ENCODE results near the gene PPP1R11.

The PPP1R11 gene

DNA sequence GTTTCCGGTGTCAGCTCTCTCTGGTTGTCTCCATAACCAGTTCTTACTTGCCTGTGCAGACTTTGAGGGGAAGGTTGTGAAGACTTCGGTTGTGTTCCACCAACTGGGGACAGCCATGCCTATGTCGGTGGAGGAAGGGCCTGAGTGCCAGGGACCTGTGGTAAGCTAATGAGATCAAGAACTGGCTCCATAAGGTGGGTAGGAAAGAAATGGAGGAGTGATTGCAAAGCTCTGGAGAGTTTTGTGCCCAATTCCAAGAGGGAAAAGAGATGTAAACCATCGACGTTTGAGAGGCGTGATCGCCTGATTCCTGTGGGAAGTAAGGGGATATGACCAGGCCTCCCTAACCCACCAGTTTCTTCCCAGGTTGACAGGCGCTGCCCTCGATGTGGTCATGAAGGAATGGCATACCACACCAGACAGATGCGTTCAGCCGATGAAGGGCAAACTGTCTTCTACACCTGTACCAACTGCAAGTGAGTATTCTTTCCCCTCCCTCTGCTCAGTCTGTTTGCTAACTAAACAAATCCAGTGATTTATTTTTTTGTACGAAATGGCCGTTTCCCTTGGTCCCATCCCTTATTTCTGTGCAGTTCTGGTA is 5.0 kb upstream of the PPP1R11 start:
- DNase-seq (ENCODE audit: low read depth): peak; percentile 23

- DNase-seq (ENCODE audit: low read depth): no peak
These were observed 4.4 kb upstream of the PPP1R11 start for GRCh38 chr6:30062471-30063178.

GRCh38 chr6:30063315-30063714 is 3.7 kb upstream of the PPP1R11 start:
- DNase-seq (ENCODE audit: low read depth): no peak

DNA sequence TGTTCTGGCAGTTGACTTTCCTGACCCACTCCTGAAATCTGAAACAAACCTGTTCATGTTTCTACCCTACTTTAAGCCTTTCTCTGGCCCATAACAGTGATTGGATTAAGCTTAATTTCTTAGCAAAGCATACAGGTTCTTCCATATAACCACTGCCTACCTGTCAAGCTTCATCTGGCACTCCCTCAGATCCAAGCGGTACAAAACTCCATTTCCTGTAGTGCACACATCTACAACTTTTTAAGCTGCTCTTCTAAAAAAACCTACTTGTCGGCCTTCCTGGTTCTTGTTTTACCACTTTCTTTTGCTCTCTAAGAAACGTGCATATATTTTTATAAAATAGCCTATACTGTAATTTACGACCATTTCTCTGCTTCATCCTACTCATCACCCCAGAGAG is 916 bp upstream of the PPP1R11 start:
- DNase-seq (ENCODE audit: low read depth): no peak

DNA sequence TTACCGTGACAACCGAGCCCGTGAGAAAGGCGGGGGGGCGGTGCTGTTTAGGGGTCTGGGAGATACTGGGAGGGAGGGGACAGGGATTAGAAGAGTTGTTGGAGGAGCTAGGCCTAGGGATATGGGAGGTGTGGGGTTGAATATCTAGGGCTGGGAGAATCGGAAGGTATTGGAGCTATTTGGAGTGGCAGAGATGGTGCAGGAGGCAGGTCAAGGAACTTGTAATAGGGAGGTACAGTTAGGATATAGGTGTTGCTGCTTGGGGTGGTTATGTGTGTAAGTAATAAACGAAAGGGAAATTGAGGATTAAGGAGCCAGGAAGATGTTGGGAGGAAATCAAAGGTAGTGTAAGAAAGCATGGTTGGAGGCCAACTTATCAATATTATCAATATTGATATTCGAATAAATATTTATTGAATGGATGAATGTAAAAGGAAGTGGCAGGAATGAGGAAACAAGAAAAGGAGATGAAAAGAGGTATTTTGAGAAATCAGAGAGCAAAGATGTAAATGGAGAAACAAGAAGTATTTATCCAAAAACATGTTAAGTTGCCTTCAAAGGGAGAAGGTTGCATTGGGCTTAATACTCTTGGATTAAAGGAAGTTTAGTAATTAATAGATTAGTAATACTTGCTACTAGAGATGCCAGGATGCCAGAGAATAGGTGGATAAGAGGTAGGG is 602 bp downstream of the PPP1R11 start:
- DNase-seq (ENCODE audit: low read depth): no peak

- DNase-seq (ENCODE audit: low read depth): no peak
These were observed 4.3 kb downstream of the PPP1R11 start for GRCh38 chr6:30071081-30071818.

GRCh38 chr6:30071858-30072257 is 4.9 kb downstream of the PPP1R11 start:
- no peak for DNase-seq (ENCODE audit: low read depth)

- no peak for DNase-seq (ENCODE audit: low read depth)
These were observed 6.7 kb downstream of the PPP1R11 start for GRCh38 chr6:30073489-30074235.

DNA sequence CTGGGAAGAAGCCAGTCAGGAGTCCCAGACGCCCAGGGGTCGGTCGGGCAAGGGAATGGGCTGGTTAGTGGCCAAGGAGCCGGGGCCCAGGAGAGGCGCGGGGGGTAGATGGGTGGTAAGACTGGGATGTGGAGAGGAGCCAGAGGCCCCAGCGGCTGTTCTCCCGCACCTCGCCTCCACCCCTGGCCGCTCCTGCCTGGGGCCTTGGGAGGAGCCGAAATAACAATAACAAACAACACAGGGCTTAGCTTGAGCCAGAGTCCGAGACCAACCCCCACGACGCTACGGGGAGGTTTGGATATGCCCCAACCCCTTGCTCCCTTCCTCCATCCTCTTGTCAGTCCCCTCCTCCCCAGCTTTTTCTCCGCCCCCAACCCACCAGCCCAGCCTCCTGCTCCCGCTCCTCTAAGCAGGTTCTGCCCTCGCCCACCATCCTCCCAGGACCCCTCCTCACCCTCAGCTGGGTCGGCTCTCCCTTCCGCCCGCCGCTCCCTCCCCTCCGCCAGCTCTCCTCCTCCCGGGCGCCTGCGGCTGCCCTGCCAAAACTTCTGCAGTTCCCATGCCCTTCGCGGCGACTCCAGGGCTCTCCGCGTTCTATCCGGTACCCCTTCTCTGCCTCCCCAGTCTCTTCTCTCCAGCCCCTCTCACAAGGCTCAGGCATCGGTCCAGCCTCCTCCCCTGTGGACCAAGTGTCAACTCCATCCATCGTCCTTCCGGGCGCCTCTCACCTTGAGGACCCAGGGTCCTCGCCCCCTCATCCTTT is 7.5 kb downstream of the PPP1R11 start:
- DNase-seq (ENCODE audit: low read depth): no peak

- DNase-seq (ENCODE audit: low read depth): no peak
These were observed 8.2 kb downstream of the PPP1R11 start, which contains the start of gene RNF39 for GRCh38 chr6:30075094-30075789. TSS of gene RNF39 (minus strand) at chr6:30075769. CDS start at chr6:30075585, 184 bp downstream.

GRCh38 chr6:30075790-30076732 is 9.1 kb downstream of the PPP1R11 start:
- DNase-seq (ENCODE audit: low read depth): no peak

- DNase-seq (ENCODE audit: low read depth): no peak
These were observed 10.2 kb downstream of the PPP1R11 start for GRCh38 chr6:30077218-30077617.

DNA sequence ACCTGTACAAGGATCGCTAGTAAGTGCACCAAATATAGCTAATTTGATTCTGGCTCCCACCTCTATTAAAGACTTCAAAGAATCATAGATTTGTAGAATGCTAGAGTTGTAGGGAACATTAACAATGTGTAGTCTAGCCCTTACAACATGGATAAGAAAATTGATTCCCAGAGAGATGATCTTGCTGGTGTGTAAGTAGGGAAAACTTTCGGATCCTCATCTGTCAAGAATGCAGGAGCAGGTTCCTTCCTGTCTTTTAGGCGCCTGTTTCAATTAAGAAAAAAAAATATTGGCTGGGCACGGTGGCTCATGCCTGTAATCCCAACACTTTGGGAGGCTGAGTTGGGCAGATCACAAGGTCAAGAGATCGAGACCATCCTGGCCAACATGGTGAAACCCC is 20.9 kb downstream of the PPP1R11 start:
- no peak for DNase-seq (ENCODE audit: low read depth)

DNA sequence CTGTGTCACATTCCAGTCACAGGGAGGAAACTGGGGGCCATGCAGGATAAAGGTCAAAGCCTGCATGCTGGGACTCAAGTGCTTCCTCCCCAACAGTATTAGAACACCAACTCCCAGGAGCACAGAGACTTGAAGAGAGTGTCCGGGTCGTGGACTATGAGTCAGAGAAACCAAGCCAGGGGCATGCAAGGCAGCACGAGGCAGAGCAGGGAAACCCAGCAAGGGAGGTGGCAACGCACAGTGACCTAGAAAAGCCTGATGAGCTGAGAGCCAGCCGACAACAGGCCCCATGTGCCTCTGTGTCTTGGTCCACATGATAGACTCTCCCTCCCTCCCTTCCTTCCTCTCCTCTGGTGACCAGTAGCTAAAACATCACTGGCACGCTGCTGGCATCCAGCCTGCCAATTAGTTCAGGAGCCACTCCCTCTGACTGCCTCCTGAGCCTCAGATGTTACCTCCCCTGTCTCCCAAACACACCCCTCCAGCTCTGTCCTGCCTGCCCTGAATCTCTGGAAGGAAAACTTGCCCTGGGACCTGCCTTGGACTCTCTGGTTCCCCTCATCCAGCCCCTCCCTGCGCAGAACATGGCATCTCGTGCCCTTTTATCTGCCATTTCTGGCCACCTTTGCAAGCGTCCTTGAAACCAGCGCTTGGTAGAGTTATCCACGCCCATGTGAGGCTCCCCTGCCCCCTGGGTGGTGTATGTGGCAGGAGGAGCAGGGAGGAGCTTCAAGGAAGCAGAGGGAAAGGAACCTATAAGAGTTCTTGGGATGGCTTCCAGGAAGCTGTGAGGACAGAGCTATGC is 24.8 kb downstream of the PPP1R11 start:
- peak; percentile 93 for DNase-seq (ENCODE audit: low read depth)

DNA sequence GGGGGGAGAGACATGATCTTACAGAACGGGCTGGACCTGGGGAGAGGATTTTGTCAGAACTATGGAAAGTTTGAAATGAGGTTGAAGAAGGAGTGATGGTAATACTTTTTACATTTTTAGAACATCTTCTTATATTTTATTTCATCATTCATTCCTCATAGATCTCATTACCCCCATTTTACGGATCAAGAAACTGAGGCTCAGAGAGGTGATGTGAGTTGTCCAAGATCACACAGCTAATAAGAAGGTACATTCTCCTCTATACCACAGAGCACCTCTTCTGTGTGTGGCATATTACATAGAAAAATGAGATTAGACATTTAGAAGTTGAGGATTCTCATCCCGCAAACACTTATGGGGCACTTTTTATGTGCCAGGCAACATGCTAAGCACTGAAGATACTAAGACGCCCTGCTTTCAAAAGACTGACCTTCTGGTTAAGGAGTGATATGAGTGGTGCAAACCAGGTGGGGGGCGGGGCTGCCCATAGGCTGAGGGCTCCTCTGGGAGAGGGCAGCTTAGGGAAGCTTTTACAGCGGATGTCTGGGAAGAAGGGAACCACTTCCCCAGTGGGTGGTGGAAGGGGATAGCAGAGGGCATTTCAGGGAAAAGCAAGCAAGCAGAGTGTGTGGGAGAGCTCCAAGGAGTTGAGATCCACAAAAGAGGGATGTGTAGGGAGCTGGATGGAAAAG is 26.0 kb downstream of the PPP1R11 start:
- DNase-seq (ENCODE audit: low read depth): no peak

GRCh38 chr6:30093951-30094661 is 27.1 kb downstream of the PPP1R11 start:
- no peak for DNase-seq (ENCODE audit: low read depth)

- no peak for DNase-seq (ENCODE audit: low read depth)
These were observed 29.8 kb downstream of the PPP1R11 start for GRCh38 chr6:30096829-30097228.

Measured in HS-27A (cell line).